ENCODE measurements around the gene ZNF281.

- no peak for TF ChIP-seq CTCF (IDR thresholded peaks at IDR 0.05)
- no peak for TF ChIP-seq NR3C1 (CRISPR knock-in tag; conservative IDR thresholded peaks at IDR 0.05; ENCODE audit: low read depth)
Measured at GRCh38 chr1:200386416-200386815, 23.4 kb downstream of the ZNF281 start.
